Right atrium auricular region (tissue), 2 donors: ENCODE data around the gene KMT2D. TPM values are rescaled to one million over a fixed set of nuclear protein-coding genes. Genes with fewer than 3 reads are reported as not detected.

ENCODE experiments used
- DNase-seq: peaks from one replicate; pipeline ENCODE4 v3.0.0-alpha.2; 2019; ENCODE audit warnings: low spot score
- H3K27ac ChIP-seq, 2 donors: fragments of 200-600 bp; sonication (generic); 1 replicate in 1 of 2; 2 replicates in 1 of 2; pipeline ENCODE4 v1.5.1; 2016 to 2019
- H3K27me3 ChIP-seq, 2 donors: fragments of 200-600 bp; sonication (generic); one replicate each; pipeline versions ENCODE4 v1.5.1 to v1.6.0; 2017 to 2019
- H3K36me3 ChIP-seq: fragments of 200-600 bp; sonication (generic); one replicate; pipeline ENCODE4 v1.5.1; 2016
- H3K4me1 ChIP-seq, 2 donors: fragments of 200-600 bp; sonication (generic); one replicate each; pipeline versions ENCODE4 v1.5.1 to v1.6.0; 2017 to 2019
- H3K4me3 ChIP-seq, 2 donors: fragments of 200-600 bp; sonication (generic); 1 replicate in 1 of 2; 2 replicates in 1 of 2; pipeline ENCODE4 v1.5.1; 2017 to 2019; ENCODE audit warnings: mild to moderate bottlenecking in 1 of 2, moderate library complexity in 1 of 2
- H3K9me3 ChIP-seq, 2 donors: fragments of 200-600 bp; sonication (generic); one replicate each; pipeline ENCODE4 v1.5.1; 2019
- total RNA-seq, 2 donors: library from RNA; depleted of rRNA; stranded (reverse); fragments of >200 nt; gene quantifications; one replicate each; pipeline ENCODE4 v1.1.0, GENCODE V29; 2016
- TF ChIP-seq, protein P1 (sequence below), 2 donors: fragments of 200-600 bp; sonication (generic); IDR thresholded peaks; one replicate each; pipeline ENCODE4 v1.5.1; 2019; ENCODE audit warnings: antibody characterized with exemption in 2 of 2

KMT2D gene
- total RNA-seq, 2 donors from 2014 or later = 39.9 to 49.1 TPM

DNA sequence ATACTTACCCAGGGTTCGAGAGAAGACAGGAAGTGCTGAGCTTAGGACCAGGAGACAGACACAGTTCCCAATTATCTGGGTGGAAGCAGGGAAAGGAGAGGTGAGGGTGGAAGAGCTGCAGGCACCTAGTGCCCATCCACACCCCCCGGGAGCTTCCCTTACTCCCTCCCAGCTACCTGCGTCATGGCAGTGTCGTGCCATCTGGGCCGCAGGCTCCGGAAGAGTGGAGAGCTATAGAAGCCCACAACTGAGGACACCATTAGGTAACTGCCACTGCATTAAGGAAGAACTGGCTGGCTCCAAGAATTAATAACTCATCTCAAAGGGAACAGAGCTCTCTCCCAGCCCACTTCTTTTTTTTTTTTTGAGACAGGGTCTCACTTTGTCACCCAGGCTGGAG is 39.8 kb upstream of the KMT2D start:
- H3K9me3 ChIP-seq = no peaks in the 10 kb centered on the region
- no peak overlapping the region for H3K4me3 ChIP-seq
- H3K36me3 ChIP-seq = peaks cover 87% of the 10 kb centered on the region
- no peak overlapping the region for H3K27ac ChIP-seq
- no peaks in the 10 kb centered on the region for H3K27me3 ChIP-seq
- no peak for DNase-seq
- peaks cover 0 to 16% of the 10 kb centered on the region in 2 donors for H3K4me1 ChIP-seq
- TF ChIP-seq, protein P1, sequence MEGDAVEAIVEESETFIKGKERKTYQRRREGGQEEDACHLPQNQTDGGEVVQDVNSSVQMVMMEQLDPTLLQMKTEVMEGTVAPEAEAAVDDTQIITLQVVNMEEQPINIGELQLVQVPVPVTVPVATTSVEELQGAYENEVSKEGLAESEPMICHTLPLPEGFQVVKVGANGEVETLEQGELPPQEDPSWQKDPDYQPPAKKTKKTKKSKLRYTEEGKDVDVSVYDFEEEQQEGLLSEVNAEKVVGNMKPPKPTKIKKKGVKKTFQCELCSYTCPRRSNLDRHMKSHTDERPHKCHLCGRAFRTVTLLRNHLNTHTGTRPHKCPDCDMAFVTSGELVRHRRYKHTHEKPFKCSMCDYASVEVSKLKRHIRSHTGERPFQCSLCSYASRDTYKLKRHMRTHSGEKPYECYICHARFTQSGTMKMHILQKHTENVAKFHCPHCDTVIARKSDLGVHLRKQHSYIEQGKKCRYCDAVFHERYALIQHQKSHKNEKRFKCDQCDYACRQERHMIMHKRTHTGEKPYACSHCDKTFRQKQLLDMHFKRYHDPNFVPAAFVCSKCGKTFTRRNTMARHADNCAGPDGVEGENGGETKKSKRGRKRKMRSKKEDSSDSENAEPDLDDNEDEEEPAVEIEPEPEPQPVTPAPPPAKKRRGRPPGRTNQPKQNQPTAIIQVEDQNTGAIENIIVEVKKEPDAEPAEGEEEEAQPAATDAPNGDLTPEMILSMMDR (IDR thresholded peaks at IDR 0.05) = no peak

DNA sequence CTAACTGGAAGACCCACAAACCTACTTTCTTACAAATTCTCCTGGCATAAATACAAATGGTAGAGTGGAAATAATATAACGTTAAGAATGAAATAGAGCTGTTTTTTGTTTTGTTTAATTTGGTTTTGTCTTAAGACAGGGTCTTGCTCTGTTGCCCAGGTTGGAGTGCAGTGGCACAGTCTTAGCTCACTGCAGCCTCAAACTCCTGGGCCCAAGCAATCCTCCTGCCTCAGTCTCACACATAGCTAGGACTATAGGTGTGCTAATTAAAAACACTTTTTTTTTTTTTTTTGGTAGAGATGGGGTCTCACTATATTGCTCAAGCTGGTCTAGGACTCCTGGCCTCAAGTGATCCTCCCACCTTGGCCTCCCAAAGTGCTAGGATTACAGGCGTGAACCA is 38.1 kb upstream of the KMT2D start:
- Histone ChIP-seq H3K4me1 (peaks cover 0 to 15% of the 10 kb centered on the region in 2 donors), H3K36me3 (peaks cover 71% of the 10 kb centered on the region), H3K9me3 (no peaks in the 10 kb centered on the region), H3K27ac (no peak overlapping the region), H3K4me3 (no peak overlapping the region), H3K27me3 (no peaks in the 10 kb centered on the region)
- TF ChIP-seq, protein P1 (IDR thresholded peaks at IDR 0.05) = no peak
- no peak for DNase-seq

DNA sequence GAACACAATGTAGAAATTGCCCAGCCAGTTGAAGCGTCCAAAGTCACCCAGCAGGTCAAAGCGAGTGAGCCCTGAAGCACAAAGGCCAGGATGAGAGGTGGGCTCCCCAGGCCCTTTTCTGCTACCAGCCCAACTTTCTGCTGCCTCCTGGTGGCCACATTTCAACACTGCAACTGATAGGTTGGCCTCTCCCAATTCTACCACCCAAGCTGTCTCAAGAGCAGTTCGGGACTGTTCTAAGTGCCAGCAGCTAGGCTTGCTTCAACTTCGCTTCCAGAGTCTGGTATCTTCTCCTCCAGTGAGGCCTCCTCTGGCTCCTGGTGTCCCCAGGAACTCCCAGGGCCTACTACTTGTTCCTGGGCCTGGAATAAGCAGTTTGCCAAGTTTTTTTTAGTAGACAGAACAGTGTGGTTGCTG is 37.4 kb upstream of the KMT2D start:
- Histone ChIP-seq H3K27me3 (no peaks in the 10 kb centered on the region), H3K27ac (no peak overlapping the region), H3K4me1 (peaks cover 0 to 18% of the 10 kb centered on the region in 2 donors), H3K4me3 (no peak overlapping the region), H3K36me3 (peaks cover 65% of the 10 kb centered on the region), H3K9me3 (no peaks in the 10 kb centered on the region)
- TF ChIP-seq, protein P1 (IDR thresholded peaks at IDR 0.05) = peak; percentile 75 to 83
- DNase-seq = no peak

DNA sequence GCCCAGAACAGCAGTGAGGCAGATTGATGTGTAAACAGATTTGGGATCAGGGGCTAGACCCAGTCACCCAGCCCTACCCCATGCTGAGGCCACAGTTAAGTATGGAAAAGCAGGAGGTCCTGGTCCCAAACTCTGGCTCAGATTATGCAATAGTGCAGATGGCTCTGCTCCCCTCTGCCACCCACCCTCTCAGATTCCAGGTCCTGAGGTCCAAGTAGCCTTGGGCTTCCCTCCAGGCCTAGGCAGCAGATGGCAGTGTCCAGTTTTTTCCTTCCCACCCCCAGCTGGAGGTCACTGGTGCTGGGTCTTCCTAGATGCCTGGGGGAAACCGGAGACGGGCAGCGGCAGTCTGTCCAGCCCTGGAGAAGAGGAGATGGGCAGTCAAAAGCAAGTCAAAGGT is 36.8 kb upstream of the KMT2D start:
- TF ChIP-seq, protein P1 (IDR thresholded peaks at IDR 0.05) = no peak
- no peak overlapping the region for H3K4me3 ChIP-seq
- DNase-seq = no peak
- H3K27ac ChIP-seq = no peak overlapping the region
- peaks cover 58% of the 10 kb centered on the region for H3K36me3 ChIP-seq
- H3K9me3 ChIP-seq = no peaks in the 10 kb centered on the region
- peaks cover 0 to 23% of the 10 kb centered on the region in 2 donors for H3K4me1 ChIP-seq
- no peaks in the 10 kb centered on the region for H3K27me3 ChIP-seq

DNA sequence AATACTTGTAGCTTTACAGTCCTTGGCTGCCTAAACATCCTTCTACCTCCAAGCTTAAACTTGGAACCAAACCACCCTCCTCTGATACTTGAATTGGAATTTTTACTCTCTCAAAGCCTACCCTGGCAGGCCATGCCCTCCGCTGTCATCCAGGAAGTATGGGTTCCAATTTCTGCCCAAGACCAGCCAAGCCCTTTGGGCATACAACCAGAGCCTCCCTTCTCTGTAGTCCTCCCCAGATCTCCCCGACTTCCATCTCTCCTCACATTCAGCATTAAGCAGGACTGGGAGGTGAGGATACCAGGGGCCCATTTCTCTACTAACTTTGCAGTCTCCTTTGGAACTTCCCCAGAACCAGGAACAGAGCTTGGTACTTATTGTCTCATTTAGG is 34.4 kb upstream of the KMT2D start:
- Histone ChIP-seq H3K4me3 (peak overlapping the region in 1 of 2 donors; percentile 40), H3K4me1 (peaks cover 0 to 45% of the 10 kb centered on the region in 2 donors), H3K27me3 (no peaks in the 10 kb centered on the region), H3K36me3 (peaks cover 34% of the 10 kb centered on the region), H3K27ac (no peak overlapping the region), H3K9me3 (no peaks in the 10 kb centered on the region)
- DNase-seq = no peak
- TF ChIP-seq, protein P1 (IDR thresholded peaks at IDR 0.05) = no peak
